Muscle of back (tissue), 11 donors: ENCODE measurements around the gene ARMC5. TPM values are rescaled to one million over a fixed set of nuclear protein-coding genes. Genes with fewer than 3 reads are reported as not detected.
"Not testable (repeated sequence)": the region's sequence is repeated elsewhere in the genome, so short reads cannot be mapped to it uniquely, and the experiment has no call there.

Experiments
- DNase-seq, 3 donors: peaks; one replicate each; pipeline versions ENCODE4 v3.0.0 to v3.0.0-alpha.2; 2013
- polyA plus RNA-seq, 10 donors: library from polyadenylated mRNA; unstranded; fragments of 120-200 nt; gene quantifications; one replicate each; pipeline ENCODE4 v1.2.1, GENCODE V29; 2013; ENCODE audit not compliant: insufficient read length in 10 of 10

Gene ARMC5
- polyA plus RNA-seq, 10 donors, result 5.2 to 9.0 (median 7.5) TPM

- no peak for DNase-seq
These were observed 37.4 kb downstream of the ARMC5 start for GRCh38 chr16:31496670-31497069.

DNA sequence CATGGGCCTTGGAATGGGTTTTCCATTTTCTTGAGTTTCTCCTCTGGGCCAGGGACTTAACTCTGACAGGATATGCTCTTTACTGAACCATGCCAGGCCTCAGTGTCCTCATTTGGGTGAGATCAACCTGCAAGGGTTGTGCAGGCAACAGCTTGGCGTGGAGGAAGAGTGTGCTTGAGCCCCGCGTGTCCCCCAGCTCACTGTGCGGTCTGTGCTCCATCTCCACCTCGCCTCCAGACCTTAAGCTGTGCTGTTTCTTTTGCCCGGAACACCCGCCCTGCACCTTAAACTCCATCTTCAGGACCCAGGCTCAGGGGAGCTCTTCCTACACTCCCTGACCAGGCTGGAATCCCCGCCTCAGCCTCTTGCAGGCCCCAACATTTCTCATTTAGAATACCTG is 39.2 kb downstream of the ARMC5 start:
- no peak for DNase-seq

GRCh38 chr16:31499928-31500327 is 40.6 kb downstream of the ARMC5 start:
- DNase-seq, result no peak

GRCh38 chr16:31501226-31501965 is 42.1 kb downstream of the ARMC5 start:
- no peak for DNase-seq

DNA sequence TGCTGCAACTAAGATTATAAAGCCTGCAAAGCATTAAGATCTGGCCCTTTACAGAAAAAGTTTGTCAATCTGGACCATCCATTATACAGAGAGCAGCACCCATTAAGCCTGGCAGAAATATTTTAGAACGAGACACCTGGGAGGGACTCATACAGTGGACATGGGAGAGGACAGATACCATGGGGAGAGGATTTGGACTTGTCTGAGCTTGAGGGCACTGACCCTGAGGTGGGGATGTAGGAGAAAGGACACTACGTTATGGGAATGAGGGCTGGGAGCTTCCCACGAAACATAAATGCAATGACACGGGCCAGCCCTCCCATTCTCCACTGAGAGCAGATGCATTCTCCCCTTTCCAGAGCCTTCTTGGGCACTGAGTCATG is 42.7 kb downstream of the ARMC5 start:
- DNase-seq, result no peak

- DNase-seq, result no peak
These were observed 43.7 kb downstream of the ARMC5 start for GRCh38 chr16:31502981-31503380.

GRCh38 chr16:31503555-31503954 is 44.3 kb downstream of the ARMC5 start:
- not testable (repeated sequence) for DNase-seq

DNA sequence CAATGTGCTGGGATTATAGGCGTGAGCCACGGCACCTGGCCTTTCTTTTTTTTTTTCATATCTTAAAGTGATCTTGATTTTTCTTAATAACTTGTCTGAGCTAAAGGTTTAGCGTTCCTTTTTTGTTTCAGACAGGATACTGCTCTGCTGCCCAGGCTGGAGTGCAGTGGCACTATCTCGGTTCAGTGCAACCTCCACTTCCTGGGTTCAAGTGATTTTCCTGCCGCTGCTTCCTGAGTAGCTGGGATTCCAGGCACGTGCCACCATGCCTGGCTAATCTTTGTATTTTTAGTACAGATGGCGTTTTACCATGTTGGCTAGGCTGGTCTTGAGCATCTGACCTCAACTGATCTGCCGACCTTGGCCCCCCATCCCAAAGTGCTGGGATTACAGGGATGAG is 44.9 kb downstream of the ARMC5 start:
- no peak for DNase-seq

- DNase-seq, result no peak
These were observed 46.2 kb downstream of the ARMC5 start for GRCh38 chr16:31505483-31505882.

DNA sequence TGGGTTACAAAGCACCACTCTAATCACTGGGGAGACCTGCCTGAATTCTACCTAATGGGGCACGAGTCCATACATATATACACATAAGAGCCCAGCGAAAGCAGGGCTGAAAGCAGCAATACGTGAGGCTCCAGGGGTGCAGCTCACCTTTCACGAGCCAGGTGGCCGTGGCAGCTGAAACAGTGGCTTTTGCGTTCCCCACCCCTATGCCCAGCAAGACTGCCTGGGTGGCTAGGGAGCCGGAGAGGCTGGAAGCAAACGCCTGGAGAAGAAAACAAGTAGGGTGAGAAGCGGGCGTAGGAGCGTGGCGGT is 48.3 kb downstream of the ARMC5 start:
- no peak for DNase-seq

DNA sequence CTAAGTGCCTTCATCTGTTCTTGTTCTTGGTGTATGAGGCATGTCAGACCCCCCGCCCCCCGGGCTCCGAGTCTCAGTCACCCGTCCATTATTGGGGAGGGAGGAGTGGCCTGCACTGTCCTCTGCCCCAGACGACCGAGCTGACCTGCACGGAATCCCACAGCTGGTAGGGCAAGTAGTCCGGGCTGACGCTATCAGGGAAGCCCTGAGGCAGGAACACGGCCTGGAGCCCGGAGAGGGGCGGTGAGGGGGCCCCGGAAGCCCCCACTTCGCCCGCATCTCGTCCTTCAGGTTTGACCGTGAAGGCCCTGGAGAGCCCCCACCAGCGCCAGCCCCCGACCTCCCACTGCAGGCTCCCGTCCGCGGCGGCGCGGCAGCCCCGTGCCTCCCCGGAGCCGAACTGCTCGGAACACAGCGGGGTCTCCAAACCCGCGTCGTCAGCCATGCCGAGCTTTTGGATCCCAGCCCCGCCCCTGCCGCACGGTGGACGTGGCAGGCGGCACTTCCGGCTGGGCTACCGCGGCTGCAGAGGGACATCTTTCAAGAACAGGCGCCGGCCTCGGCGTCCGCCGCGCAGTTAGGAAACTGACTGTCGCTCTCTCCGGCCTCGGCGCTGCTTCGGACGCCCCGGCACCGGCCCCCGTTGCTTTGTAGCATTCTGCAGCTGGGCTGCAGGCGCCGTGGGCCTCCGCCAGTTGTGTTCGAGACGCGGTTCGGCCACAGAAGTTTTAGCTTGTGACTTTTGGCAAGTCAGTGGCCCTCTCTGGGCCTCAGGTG is 48.8 kb downstream of the ARMC5 start, which contains the start of gene RUSF1:
Gene RUSF1, minus strand, starts transcription at position 463 of the 777 bp plus-strand sequence. Its CDS starts 18 bp downstream, at position 445.
- DNase-seq, result peak; percentile 90 to 98 (median 93)

DNA sequence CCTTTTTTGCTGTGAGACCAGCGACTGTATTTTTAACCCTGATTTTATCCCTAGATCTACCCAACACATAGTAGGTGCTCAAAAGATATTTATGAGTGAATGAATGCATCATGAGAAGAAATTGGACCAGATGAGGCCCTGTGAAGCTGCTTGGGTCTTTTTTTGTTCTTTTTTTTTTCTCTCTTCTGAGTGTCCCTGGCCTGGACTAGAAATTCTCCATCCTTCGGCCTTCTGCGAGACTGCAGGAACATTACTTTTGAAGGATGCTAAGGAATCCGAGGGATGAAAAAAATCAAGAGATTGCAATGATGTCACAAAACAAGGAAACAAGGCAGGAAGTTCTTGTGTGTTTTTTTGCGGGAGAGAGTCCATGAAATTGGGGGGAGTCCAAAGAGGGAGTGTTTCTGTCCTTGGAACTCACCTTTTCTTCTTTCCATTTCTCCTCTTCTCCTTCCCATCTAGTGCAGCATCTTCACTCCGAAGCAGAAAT is 49.5 kb downstream of the ARMC5 start:
- peak in 2 of 3 donors; percentile 41 to 59 for DNase-seq

GRCh38 chr16:31513126-31513525 is 53.8 kb downstream of the ARMC5 start:
- no peak for DNase-seq

DNA sequence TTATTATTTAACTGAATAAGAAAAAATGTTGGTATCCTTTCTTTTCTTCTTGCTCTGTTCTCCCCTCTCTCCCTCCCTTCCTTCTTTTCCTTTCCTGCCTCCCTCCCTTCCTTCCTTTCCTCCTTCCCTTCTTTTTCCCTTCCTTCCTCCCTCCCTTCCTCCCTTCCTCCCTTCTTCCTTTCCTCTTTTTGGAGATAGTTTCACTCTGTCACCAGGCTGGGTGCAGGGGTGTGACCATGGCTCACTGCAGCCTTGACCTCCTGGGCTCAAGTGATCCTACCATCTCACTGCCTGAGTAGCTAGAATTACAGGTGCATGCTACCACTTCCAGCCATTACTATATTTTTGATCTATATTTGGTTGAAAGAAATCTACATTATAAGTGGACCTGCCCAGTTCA is 54.6 kb downstream of the ARMC5 start:
- no peak for DNase-seq

Other genes starting within 250 kb of the ARMC5 start
- gene TRIM72, start 245.4 kb upstream of the ARMC5 start, polyA plus RNA-seq, result 10 to 100 TPM; 36.2 to 79.4 (median 64.6) TPM
- gene PYDC1, start 242.4 kb upstream of the ARMC5 start, polyA plus RNA-seq, result 1 to 10 TPM in 5 of 10 donors, under 1 TPM in 5; 0.48 to 3.0 (median 0.98) TPM
- gene ITGAM, start 199.5 kb upstream of the ARMC5 start, polyA plus RNA-seq, result 1 to 10 TPM; 3.0 to 4.9 (median 3.9) TPM
- 1 to 10 TPM in 4 of 10 donors, under 1 TPM in 6; 0.23 to 1.8 (median 0.89) TPM for gene ITGAX, start 104.3 kb upstream of the ARMC5 start, polyA plus RNA-seq
- 1 to 10 TPM in 4 of 10 donors, under 1 TPM in 5, not detected in 1; 0.26 to 1.7 (median 0.48) TPM for gene ITGAD, start 66.2 kb upstream of the ARMC5 start, polyA plus RNA-seq
- gene COX6A2, start 31.1 kb upstream of the ARMC5 start, polyA plus RNA-seq, result 100 to 1,000 TPM; 174 to 388 (median 268) TPM
- gene ZNF843, start 16.7 kb upstream of the ARMC5 start, polyA plus RNA-seq, result 1 to 10 TPM; 1.5 to 3.5 (median 2.4) TPM
- gene TGFB1I1, start 12.7 kb downstream of the ARMC5 start, polyA plus RNA-seq, result 100 to 1,000 TPM in 1 of 10 donors, 10 to 100 TPM in 9; 61.8 to 106 (median 81.9) TPM
- 10 to 100 TPM in 3 of 10 donors, 1 to 10 TPM in 7; 5.1 to 13.0 (median 7.6) TPM for gene SLC5A2, start 23.6 kb downstream of the ARMC5 start, polyA plus RNA-seq
- gene RUSF1, start 48.9 kb downstream of the ARMC5 start, polyA plus RNA-seq, result 10 to 100 TPM; 34.1 to 58.8 (median 44.6) TPM
- gene AHSP, start 68.4 kb downstream of the ARMC5 start, polyA plus RNA-seq, result 10 to 100 TPM in 7 of 10 donors, 1 to 10 TPM in 3; 8.6 to 48.2 (median 14.0) TPM